GM23248 (cell line): ENCODE measurements around the gene RRP7A. TPM values are rescaled to one million over a fixed set of nuclear protein-coding genes. Genes with fewer than 3 reads are reported as not detected.
A peak's percentile ranks its signal among the peaks of the same experiment; 100 is the strongest.
"Not testable (repeated sequence)": the region's sequence is repeated elsewhere in the genome, so short reads cannot be mapped to it uniquely, and the experiment has no call there.

Source experiments
- DNase-seq: peaks from one replicate; pipeline ENCODE4 v3.0.0-alpha.2; 2015
- H2AFZ ChIP-seq: fragments of 200-600 bp; sonication (generic); 2 replicates; pipeline ENCODE4 v1.6.1; 2016; ENCODE audit warnings: antibody characterized with exemption
- H3F3A ChIP-seq: fragments of 200-600 bp; sonication (generic); 2 replicates; pipeline ENCODE4 v1.6.1; 2016; ENCODE audit warnings: mild to moderate bottlenecking, antibody characterized with exemption, mixed run types; ENCODE audit not compliant: insufficient read depth
- H3K27ac ChIP-seq: fragments of 200-600 bp; sonication (generic); 2 replicates; pipeline ENCODE4 v1.5.1; 2016; ENCODE audit warnings: mild to moderate bottlenecking
- H3K27me3 ChIP-seq: fragments of 200-600 bp; sonication (generic); replicated peaks from 2 replicates; pipeline ENCODE4 v1.6.1; 2016; ENCODE audit warnings: mild to moderate bottlenecking; ENCODE audit not compliant: insufficient read depth
- H3K36me3 ChIP-seq: fragments of 200-600 bp; sonication (generic); 2 replicates; pipeline ENCODE4 v1.6.1; 2016; ENCODE audit warnings: low read depth, mild to moderate bottlenecking
- H3K4me1 ChIP-seq: fragments of 200-600 bp; sonication (generic); 2 replicates; pipeline ENCODE4 v1.6.1; 2016; ENCODE audit warnings: mild to moderate bottlenecking; ENCODE audit not compliant: insufficient read depth
- H3K4me2 ChIP-seq: fragments of 200-600 bp; sonication (generic); one replicate; pipeline ENCODE4 v1.6.1; 2016; ENCODE audit warnings: mild to moderate bottlenecking; ENCODE audit not compliant: unreplicated experiment
- H3K4me3 ChIP-seq: fragments of 200-600 bp; sonication (generic); 2 replicates; pipeline ENCODE4 v1.5.1; 2016; ENCODE audit warnings: mild to moderate bottlenecking
- H3K79me2 ChIP-seq: fragments of 200-600 bp; sonication (generic); 2 replicates; pipeline ENCODE4 v1.6.1; 2016; ENCODE audit warnings: mild to moderate bottlenecking; ENCODE audit not compliant: insufficient read depth
- H3K9ac ChIP-seq: fragments of 200-600 bp; sonication (generic); 2 replicates; pipeline ENCODE4 v1.6.1; 2016; ENCODE audit warnings: mild to moderate bottlenecking
- H3K9me2 ChIP-seq: fragments of 200-600 bp; sonication (generic); 2 replicates; pipeline ENCODE4 v1.6.1; 2016; ENCODE audit warnings: mixed run types, mild to moderate bottlenecking, moderate library complexity; ENCODE audit not compliant: insufficient read depth
- H3K9me3 ChIP-seq: fragments of 200-600 bp; sonication (generic); one replicate; pipeline ENCODE4 v1.6.1; 2017; ENCODE audit warnings: low read depth
- H4K20me1 ChIP-seq: fragments of 200-600 bp; sonication (generic); 2 replicates; pipeline ENCODE4 v1.6.0; 2016; ENCODE audit not compliant: insufficient read depth
- EZH2 ChIP-seq: fragments of 200-600 bp; sonication (generic); IDR thresholded peaks from 2 replicates; pipeline ENCODE4 v1.6.1; 2018; ENCODE audit warnings: antibody characterized with exemption, mild to moderate bottlenecking; ENCODE audit not compliant: insufficient read depth, poor library complexity, severe bottlenecking
- EZH2phosphoT487 ChIP-seq: fragments of 200-600 bp; sonication (generic); IDR thresholded peaks from 2 replicates; pipeline ENCODE4 v1.6.1; 2018; ENCODE audit warnings: antibody characterized with exemption, moderate library complexity, mild to moderate bottlenecking, low read depth; ENCODE audit not compliant: insufficient read depth
- WGBS, 2 experiments: methylation state at CpG; one replicate each; pipeline ENCODE4 v1.1.6; 2015 to 2017; ENCODE audit warnings: low lambda C conversion rate in 2 of 2, low coverage in 1 of 2; ENCODE audit errors: missing lambda C conversion rate in 2 of 2; 5-methylcytosine and 5-hydroxymethylcytosine counted together
- in situ Hi-C: fragments of 300-500 bp; cut with MboI; formaldehyde crosslinking; loops from 2 replicates; pipeline ENCODE4 v1.15.0; 2020
- polyA plus RNA-seq: library from polyadenylated mRNA; unstranded; fragments of >200 nt; fragmentation: Nextera tagmentation; extraction: Ambion mirVana; gene quantifications from 2 replicates; pipeline ENCODE4 v1.2.1, GENCODE V29; 2016
- total RNA-seq: library from RNA; depleted of rRNA; stranded (reverse); fragments of >200 nt; shearing (Covaris generic); gene quantifications from 2 replicates; pipeline ENCODE4 v1.2.3, GENCODE V29; 2014

Gene RRP7A
- total and polyA plus RNA-seq, 2 experiments from 2014 or later: 31.7 to 48.2 TPM

DNA sequence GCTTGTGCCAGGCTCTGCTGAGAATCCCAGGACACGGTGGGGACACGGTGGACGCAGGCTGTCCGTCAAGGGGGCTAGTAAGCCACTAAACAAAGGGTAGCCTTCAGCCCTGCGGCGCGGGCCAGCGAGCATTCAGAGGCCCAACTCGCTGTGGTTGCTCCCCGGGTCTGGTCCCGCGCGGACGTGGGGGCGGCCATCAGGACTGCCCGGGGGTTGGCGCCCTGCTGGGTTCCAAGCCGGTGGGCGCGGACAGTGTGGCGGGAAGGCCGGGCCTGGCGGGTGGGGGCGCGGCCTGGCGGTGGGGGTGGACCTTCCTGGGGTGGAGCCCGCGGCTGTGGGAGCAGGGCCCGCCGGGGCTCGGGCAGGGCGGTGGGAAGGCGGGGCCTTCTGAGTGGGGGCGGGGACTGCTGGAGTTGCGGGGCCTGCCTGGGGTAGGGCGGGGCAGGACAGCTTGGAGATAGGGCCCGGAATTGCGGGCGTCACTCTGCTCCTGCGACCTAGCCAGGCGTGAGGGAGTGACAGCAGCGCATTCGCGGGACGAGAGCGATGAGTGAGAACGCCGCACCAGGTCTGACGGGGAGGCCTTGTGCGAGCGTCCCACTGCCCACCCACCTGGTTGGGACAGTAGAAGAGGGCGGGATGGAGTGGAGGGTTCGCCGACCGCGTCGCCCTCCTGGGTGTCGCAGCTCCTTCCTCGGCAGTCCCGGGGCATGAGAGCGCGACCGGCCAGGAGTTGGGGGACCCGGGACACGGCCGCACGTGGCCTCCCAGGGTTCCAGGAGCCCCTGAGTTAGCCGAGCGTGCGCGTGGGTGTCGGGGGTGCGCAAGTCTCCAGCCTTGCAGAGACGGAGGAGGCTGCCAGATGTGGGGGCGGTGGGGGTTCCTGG is 34.1 kb upstream of the RRP7A start, which contains the start of gene SERHL2:
SERHL2 (plus strand) TSS at position 482 of the 887 bp plus-strand sequence; CDS start at position 547, 65 bp downstream.
- Histone ChIP-seq H3K9me2 (no peaks in the 10 kb centered on the region), H3K9ac (peak within 1 kb of the TSS; percentile 63)
- peak; percentile 93 for DNase-seq

DNA sequence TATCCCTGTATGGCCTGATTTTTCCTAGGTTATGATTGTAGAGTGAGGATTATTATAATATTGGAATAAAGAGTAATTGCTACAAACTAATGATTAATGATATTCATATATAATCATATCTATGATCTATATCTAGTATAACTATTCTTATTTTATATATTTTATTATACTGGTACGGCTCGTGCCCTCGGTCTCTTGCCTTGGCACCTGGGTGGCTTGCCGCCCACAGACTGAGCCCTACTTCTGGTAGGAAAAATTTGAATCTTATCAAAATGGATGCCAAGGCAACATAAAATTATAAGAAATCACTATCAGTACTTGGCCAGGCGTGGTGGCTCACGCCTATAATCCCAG is 32.7 kb upstream of the RRP7A start:
- H3K27ac ChIP-seq, H3K4me2 ChIP-seq, H3K9me3 ChIP-seq, H3K4me1 ChIP-seq, H3K79me2 ChIP-seq, H3K4me3 ChIP-seq, H3K36me3 ChIP-seq, H2AFZ ChIP-seq, DNase-seq, H3F3A ChIP-seq, H3K9ac ChIP-seq, H3K9me2 ChIP-seq, in situ Hi-C loops, H4K20me1 ChIP-seq: not testable (repeated sequence)
- H3K27me3 ChIP-seq: 0 out of 2 replicates have a peak, but pooled peaks cover 10% of the 10 kb centered on the region
- WGBS, 2 experiments: 84 to 85% methylated on average over 6 of the region's 6 CpGs

More for the DNA sequence above, 34.1 kb upstream of the RRP7A start, which contains the start of gene SERHL2:
- WGBS, 2 experiments: 4% methylated on average over 71 to 75 of the region's 75 CpGs
- Histone ChIP-seq H3K79me2 (no peaks in the 10 kb centered on the region), H3K9me3 (no peaks in the 10 kb centered on the region), H3K4me3 (peak within 1 kb of the TSS; percentile 71), H3K4me2 (peak within 1 kb of the TSS; percentile 63), H3K4me1 (no peaks in the 10 kb centered on the region), H3K36me3 (no peaks in the 10 kb centered on the region), H3F3A (no peaks in the 10 kb centered on the region), H2AFZ (peak within 1 kb of the TSS; percentile 83), H4K20me1 (no peaks in the 10 kb centered on the region), H3K27ac (no peak within 1 kb of the TSS), H3K27me3 (0 out of 2 replicates have a peak, but pooled peaks cover 1% of the 10 kb centered on the region)
- in situ Hi-C loops: no loop called here
- TF ChIP-seq EZH2phosphoT487 (no peak), EZH2 (no peak)

DNA sequence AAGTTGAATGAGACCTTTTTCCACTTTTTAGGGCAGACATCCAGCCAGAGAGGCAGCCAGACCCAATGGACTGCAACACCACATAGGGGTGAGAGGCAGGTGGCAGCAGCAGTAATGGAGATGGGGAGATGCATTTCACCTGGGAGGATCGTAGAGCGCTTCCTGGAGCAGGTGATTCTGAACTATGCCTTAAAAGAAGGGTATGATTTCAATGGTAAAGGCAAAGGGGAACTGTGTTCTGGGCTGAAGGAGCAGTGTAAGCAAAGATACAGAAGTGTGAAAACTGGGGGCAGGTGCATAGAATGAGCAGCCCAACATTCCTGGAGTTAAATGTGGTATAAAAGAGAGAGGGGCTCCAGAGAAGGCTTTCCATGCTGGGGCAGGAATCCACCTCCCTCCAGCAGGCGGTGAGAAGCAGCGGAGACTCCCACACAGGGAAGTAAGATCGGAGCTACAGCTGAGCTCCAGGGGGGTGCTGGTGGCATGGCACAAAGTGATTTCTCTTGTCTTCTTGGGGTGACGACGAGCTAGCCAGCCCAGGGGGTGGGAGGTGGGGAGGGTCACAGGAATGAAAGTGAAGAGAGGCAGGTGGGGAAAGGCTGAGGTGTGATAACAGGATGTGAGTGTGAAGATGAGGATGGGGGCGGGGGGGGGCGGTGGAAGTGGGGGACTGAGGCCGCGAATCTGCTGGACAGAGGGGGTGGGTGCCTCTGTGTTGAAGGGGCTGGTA is 29.9 kb upstream of the RRP7A start:
- in situ Hi-C loops: no loop called here
- Histone ChIP-seq H3K9me3 (no peaks in the 10 kb centered on the region), H3K36me3 (no peaks in the 10 kb centered on the region), H3K4me2 (no peak overlapping the region), H3K79me2 (no peaks in the 10 kb centered on the region), H3K4me3 (no peak overlapping the region), H3K4me1 (no peaks in the 10 kb centered on the region), H2AFZ (no peak overlapping the region), H3K27ac (no peak overlapping the region), H3K27me3 (0 out of 2 replicates have a peak, but pooled peaks cover 10% of the 10 kb centered on the region), H4K20me1 (no peaks in the 10 kb centered on the region), H3K9ac (no peak overlapping the region), H3K9me2 (no peaks in the 10 kb centered on the region), H3F3A (no peaks in the 10 kb centered on the region)
- no peak for DNase-seq
- WGBS, 2 experiments: 61 to 63% methylated on average over 11 of the region's 11 CpGs
- no peak for TF ChIP-seq EZH2phosphoT487
- TF ChIP-seq EZH2: no peak

DNA sequence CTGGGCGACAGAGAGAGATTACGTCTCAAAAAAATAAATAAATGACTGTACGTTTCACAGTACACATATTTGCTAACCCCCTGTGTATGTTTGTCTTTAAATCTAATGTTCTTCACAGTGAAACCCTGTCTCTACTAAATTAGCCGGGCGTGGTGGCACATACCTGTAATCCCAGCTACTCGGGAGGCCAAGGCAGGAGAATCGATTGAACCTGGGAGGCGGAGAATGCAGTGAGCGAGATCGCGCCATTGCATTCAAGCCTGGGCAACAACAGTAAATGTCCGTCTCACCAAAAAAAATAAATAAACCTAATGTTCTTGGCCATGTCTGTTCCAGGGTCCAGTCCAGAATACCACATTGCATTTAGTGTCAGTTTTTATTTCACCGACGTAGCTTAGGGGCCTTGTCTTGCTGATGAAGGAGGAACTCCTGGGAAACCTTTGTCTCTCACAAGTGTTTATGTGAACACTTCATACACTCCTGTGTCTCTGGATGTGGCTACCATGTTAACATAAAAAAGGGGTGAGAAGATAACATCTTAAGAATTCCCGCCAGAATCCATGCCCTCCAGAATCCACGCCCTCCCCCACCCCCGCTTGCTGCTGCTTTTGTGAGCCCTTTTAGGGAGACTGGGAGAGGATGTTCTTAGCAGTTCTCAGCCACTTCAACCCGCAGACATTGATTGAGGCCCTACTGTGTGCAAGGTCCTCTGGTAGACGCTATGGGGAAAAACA is 29.2 kb upstream of the RRP7A start:
- H3K27ac ChIP-seq: no peak overlapping the region
- no peaks in the 10 kb centered on the region for H4K20me1 ChIP-seq
- in situ Hi-C loops: no loop called here
- H3K27me3 ChIP-seq: 0 out of 2 replicates have a peak, but pooled peaks cover 10% of the 10 kb centered on the region
- H3K9me3 ChIP-seq: no peaks in the 10 kb centered on the region
- no peak overlapping the region for H3K4me3 ChIP-seq
- H2AFZ ChIP-seq: no peak overlapping the region
- no peak for DNase-seq
- no peaks in the 10 kb centered on the region for H3K4me1 ChIP-seq
- H3K9ac ChIP-seq: no peak overlapping the region
- WGBS, 2 experiments: 75 to 77% methylated on average over 19 of the region's 19 CpGs
- H3K79me2 ChIP-seq: no peaks in the 10 kb centered on the region
- no peak for TF ChIP-seq EZH2phosphoT487
- TF ChIP-seq EZH2: no peak
- no peaks in the 10 kb centered on the region for H3F3A ChIP-seq
- H3K9me2 ChIP-seq: no peaks in the 10 kb centered on the region
- no peaks in the 10 kb centered on the region for H3K36me3 ChIP-seq
- no peak overlapping the region for H3K4me2 ChIP-seq

DNA sequence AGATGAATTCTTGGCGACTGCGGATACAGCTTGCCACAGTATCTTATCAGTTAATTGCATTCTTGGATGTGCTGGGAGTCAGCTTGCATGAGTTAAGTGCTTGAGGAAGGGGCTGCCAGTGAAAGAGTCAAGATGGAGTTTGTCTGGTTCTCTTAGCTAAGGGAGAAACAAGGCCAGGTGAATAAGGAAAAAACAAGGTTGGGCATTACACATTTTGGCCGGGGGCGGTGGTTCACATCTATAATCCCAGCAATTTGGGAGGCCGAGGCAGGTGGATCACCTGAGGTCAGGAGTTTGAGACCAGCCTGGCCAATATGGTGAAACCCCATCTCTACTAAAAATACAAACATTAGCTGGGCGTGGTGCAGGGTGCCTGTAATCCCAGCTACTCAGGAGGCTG is 28.5 kb upstream of the RRP7A start:
- DNase-seq, H3K27ac ChIP-seq, H3K9ac ChIP-seq, in situ Hi-C loops, H3K4me1 ChIP-seq, H3K79me2 ChIP-seq, H3K4me2 ChIP-seq, H3F3A ChIP-seq, H3K4me3 ChIP-seq, H3K36me3 ChIP-seq, H2AFZ ChIP-seq, H3K9me3 ChIP-seq, H3K9me2 ChIP-seq, H4K20me1 ChIP-seq: not testable (repeated sequence)
- WGBS, 2 experiments: 36% methylated on average over 6 of the region's 6 CpGs
- 0 out of 2 replicates have a peak, but pooled peaks cover 10% of the 10 kb centered on the region for H3K27me3 ChIP-seq
